Endothelial cell of hepatic sinusoid (primary cell): ENCODE data around the gene NKX6-2.
"Not testable (repeated sequence)": the region's sequence is repeated elsewhere in the genome, so short reads cannot be mapped to it uniquely, and the experiment has no call there.

Experiments
- in situ Hi-C: cut with HindIII; loops from 2 replicates; pipeline ENCODE4 v1.10.0; 2017; ENCODE audit warnings: low sequenced_read_pairs

The NKX6-2 gene

GRCh38 chr10:132799865-132800264, 13.9 kb upstream of the NKX6-2 start:
- in situ Hi-C loops = no loop called here

GRCh38 chr10:132798876-132799275, 12.9 kb upstream of the NKX6-2 start:
- in situ Hi-C loops = no loop called here

- in situ Hi-C loops = no loop called here
Observed at GRCh38 chr10:132798403-132798802, 12.5 kb upstream of the NKX6-2 start.

GRCh38 chr10:132797986-132798385, 12.0 kb upstream of the NKX6-2 start:
- in situ Hi-C loops = not testable (repeated sequence)

GRCh38 chr10:132796846-132797245, 10.9 kb upstream of the NKX6-2 start:
- in situ Hi-C loops = no loop called here

- in situ Hi-C loops = loop anchor here (5.0 kb wide), 1 partner anchor 102 kb away; no protein-coding TSS in a partner anchor
Observed at GRCh38 chr10:132793871-132794849, 8.2 kb upstream of the NKX6-2 start.

GRCh38 chr10:132793213-132793612, 7.3 kb upstream of the NKX6-2 start:
- in situ Hi-C loops = loop anchor here (5.0 kb wide), 1 partner anchor 101 kb away; no protein-coding TSS in a partner anchor

GRCh38 chr10:132792796-132793195, 6.8 kb upstream of the NKX6-2 start:
- in situ Hi-C loops = loop anchor here (5.0 kb wide), 1 partner anchor 100 kb away; no protein-coding TSS in a partner anchor

- in situ Hi-C loops = loop anchor here (5.0 kb wide), 1 partner anchor 100 kb away; no protein-coding TSS in a partner anchor
Observed at GRCh38 chr10:132792099-132792498, 6.2 kb upstream of the NKX6-2 start.

- in situ Hi-C loops = loop anchor here (5.0 kb wide), 1 partner anchor 99 kb away; no protein-coding TSS in a partner anchor
Observed at GRCh38 chr10:132790934-132791829, 5.2 kb upstream of the NKX6-2 start.

GRCh38 chr10:132790470-132790869, 4.5 kb upstream of the NKX6-2 start:
- in situ Hi-C loops = loop anchor here (5.0 kb wide), 1 partner anchor 98 kb away; no protein-coding TSS in a partner anchor

GRCh38 chr10:132789659-132790148, 3.8 kb upstream of the NKX6-2 start:
- in situ Hi-C loops = loop anchor here (5.0 kb wide), 1 partner anchor 97 kb away; no protein-coding TSS in a partner anchor

- in situ Hi-C loops = no loop called here
Observed at GRCh38 chr10:132788831-132789219, 2.9 kb upstream of the NKX6-2 start.

- in situ Hi-C loops = no loop called here
Observed at GRCh38 chr10:132788180-132788830, 2.4 kb upstream of the NKX6-2 start.

GRCh38 chr10:132787495-132788179, 1.7 kb upstream of the NKX6-2 start:
- in situ Hi-C loops = no loop called here

GRCh38 chr10:132786884-132787494, 1.0 kb upstream of the NKX6-2 start:
- in situ Hi-C loops = no loop called here

GRCh38 chr10:132786476-132786883, 533 bp upstream of the NKX6-2 start:
- in situ Hi-C loops = no loop called here

GRCh38 chr10:132784866-132785722, 853 bp downstream of the NKX6-2 start:
- in situ Hi-C loops = no loop called here
